Neuronal stem cell (in vitro differentiated cells): ENCODE measurements around the gene ADAM12.

Experiments
- DNase-seq: peaks from one replicate; pipeline ENCODE4 v3.0.0-alpha.2; 2013; ENCODE audit warnings: low spot score
- H2AFZ ChIP-seq: one replicate; pipeline ENCODE4 v1.6.1; 2013; ENCODE audit warnings: mild to moderate bottlenecking, low read length, inconsistent platforms
- H2AK5ac ChIP-seq: 2 replicates; pipeline ENCODE4 v1.6.1; 2013; ENCODE audit warnings: low read depth, mild to moderate bottlenecking, inconsistent platforms, low read length, moderate library complexity, mixed read lengths
- H2BK120ac ChIP-seq: 2 replicates; pipeline ENCODE4 v1.6.1; 2013; ENCODE audit warnings: low read depth, mild to moderate bottlenecking, inconsistent platforms, low read length, moderate library complexity, mixed read lengths
- H2BK12ac ChIP-seq: one replicate; pipeline ENCODE4 v1.6.1; 2013; ENCODE audit warnings: low read length, inconsistent platforms
- H2BK15ac ChIP-seq: 2 replicates; pipeline ENCODE4 v1.6.1; 2013; ENCODE audit warnings: mild to moderate bottlenecking, low read length, inconsistent platforms, mixed read lengths
- H2BK5ac ChIP-seq: one replicate; pipeline ENCODE4 v1.6.1; 2013; ENCODE audit warnings: inconsistent platforms, mild to moderate bottlenecking, low read length, moderate library complexity
- H3K14ac ChIP-seq: one replicate; pipeline ENCODE4 v1.6.1; 2013; ENCODE audit warnings: low read length, inconsistent platforms
- H3K18ac ChIP-seq: 2 replicates; pipeline ENCODE4 v1.6.1; 2013; ENCODE audit warnings: low read length, inconsistent platforms
- H3K23ac ChIP-seq: 2 replicates; pipeline ENCODE4 v1.6.1; 2013; ENCODE audit warnings: low read depth, mild to moderate bottlenecking, mixed read lengths, low read length, inconsistent platforms; ENCODE audit not compliant: poor library complexity
- H3K27ac ChIP-seq: replicated peaks from 3 replicates; pipeline ENCODE4 v1.5.1; 2013; ENCODE audit warnings: low read length, inconsistent platforms
- H3K27me3 ChIP-seq, 3 experiments: 2 replicates each; pipeline ENCODE4 v1.6.1; 2013; ENCODE audit warnings: low read length in 3 of 3, mild to moderate bottlenecking in 2 of 3, inconsistent platforms in 1 of 3, low read depth in 1 of 3, mixed read lengths in 1 of 3, moderate library complexity in 1 of 3; ENCODE audit not compliant: control insufficient read depth in 3 of 3, insufficient read depth in 3 of 3
- H3K36me3 ChIP-seq, 2 donors: replicated peaks in 1 of 2; 2 replicates each; pipeline ENCODE4 v1.6.1; 2013; ENCODE audit warnings: low read length in 2 of 2; ENCODE audit not compliant: control insufficient read depth in 2 of 2, insufficient read depth in 2 of 2
- H3K4ac ChIP-seq: 2 replicates; pipeline ENCODE4 v1.6.1; 2013; ENCODE audit warnings: inconsistent platforms, mild to moderate bottlenecking, low read length, moderate library complexity
- H3K4me1 ChIP-seq, 2 donors: 1 replicate in 1 of 2; 2 replicates in 1 of 2; pipeline ENCODE4 v1.6.1; 2013; ENCODE audit warnings: low read length in 2 of 2, low read depth in 1 of 2; ENCODE audit not compliant: control insufficient read depth in 2 of 2, insufficient read depth in 1 of 2
- H3K4me2 ChIP-seq: one replicate; pipeline ENCODE4 v1.6.1; 2013; ENCODE audit warnings: mild to moderate bottlenecking, low read length, inconsistent platforms; ENCODE audit not compliant: insufficient read depth, poor library complexity, severe bottlenecking
- H3K4me3 ChIP-seq, 2 donors: 2 replicates each; pipeline ENCODE4 v1.5.1; 2013; ENCODE audit warnings: low read length in 2 of 2, mild to moderate bottlenecking in 2 of 2, inconsistent platforms in 1 of 2, moderate library complexity in 1 of 2
- H3K79me1 ChIP-seq: one replicate; pipeline ENCODE4 v1.6.1; 2013; ENCODE audit warnings: low read depth, mild to moderate bottlenecking, inconsistent platforms, low read length, moderate library complexity
- H3K9ac ChIP-seq: one replicate; pipeline ENCODE4 v1.6.1; 2013; ENCODE audit warnings: mild to moderate bottlenecking, low read depth, low read length, inconsistent platforms; ENCODE audit not compliant: poor library complexity
- H3K9me3 ChIP-seq, 2 donors: replicated peaks in 1 of 2; 2 replicates each; pipeline versions ENCODE3 to v1.6.1; 2013; ENCODE audit warnings: low read length in 2 of 2, mild to moderate bottlenecking in 2 of 2, inconsistent platforms in 1 of 2, low read depth in 1 of 2, mixed read lengths in 1 of 2, moderate library complexity in 1 of 2; ENCODE audit not compliant: control insufficient read depth in 2 of 2, insufficient read depth in 1 of 2
- H4K8ac ChIP-seq: one replicate; pipeline ENCODE4 v1.6.1; 2013; ENCODE audit warnings: low read depth, mild to moderate bottlenecking, inconsistent platforms, low read length, moderate library complexity
- H4K91ac ChIP-seq: one replicate; pipeline ENCODE4 v1.6.1; 2013; ENCODE audit warnings: low read length, low read depth, mild to moderate bottlenecking, inconsistent platforms; ENCODE audit not compliant: poor library complexity
- WGBS, 2 donors: extraction: QIAGEN DNeasy Blood & Tissue Kit; methylation state at CpG; one replicate each; pipeline ENCODE4 v1.1.7; 2013; ENCODE audit warnings: missing lambda C conversion rate in 2 of 2, mixed read lengths in 1 of 2; ENCODE audit not compliant: insufficient read length in 2 of 2, insufficient replicate concordance in 1 of 2; ENCODE audit errors: extremely low coverage in 2 of 2; 5-methylcytosine and 5-hydroxymethylcytosine counted together

ADAM12 gene

GRCh38 chr10:126342680-126343079 is 45.6 kb downstream of the ADAM12 start:
- Histone ChIP-seq H3K36me3 (no peaks in the 10 kb centered on the region), H3K14ac (no peak overlapping the region), H4K91ac (no peak overlapping the region), H2AFZ (no peak overlapping the region), H3K27ac (no peak overlapping the region), H2BK12ac (no peak overlapping the region), H3K27me3 (no peaks in the 10 kb centered on the region), H3K4me3 (no peak overlapping the region), H3K4me2 (no peak overlapping the region), H3K9ac (no peak overlapping the region), H3K18ac (no peak overlapping the region), H3K23ac (no peak overlapping the region), H2BK120ac (no peak overlapping the region), H2BK5ac (no peak overlapping the region), H3K9me3 (no peaks in the 10 kb centered on the region), H4K8ac (no peak overlapping the region), H3K4ac (no peak overlapping the region), H2BK15ac (no peak overlapping the region), H3K79me1 (no peaks in the 10 kb centered on the region), H3K4me1 (no peaks in the 10 kb centered on the region), H2AK5ac (no peak overlapping the region)
- no peak for DNase-seq
- WGBS, 2 donors = no CpG with 5 or more reads among the region's 5 CpGs

- no peak overlapping the region for H2BK120ac ChIP-seq
- H3K36me3 ChIP-seq = no peaks in the 10 kb centered on the region
- no peak overlapping the region for H4K8ac ChIP-seq
- no peak overlapping the region for H3K4me2 ChIP-seq
- H4K91ac ChIP-seq = no peak overlapping the region
- no peak overlapping the region for H2AK5ac ChIP-seq
- DNase-seq = no peak
- H3K23ac ChIP-seq = no peak overlapping the region
- no peak overlapping the region for H2AFZ ChIP-seq
- no peaks in the 10 kb centered on the region for H3K27me3 ChIP-seq
- no peak overlapping the region for H3K18ac ChIP-seq
- H3K9ac ChIP-seq = no peak overlapping the region
- H3K4ac ChIP-seq = no peak overlapping the region
- H3K9me3 ChIP-seq = no peaks in the 10 kb centered on the region
- no peak overlapping the region for H2BK5ac ChIP-seq
- no peak overlapping the region for H3K4me3 ChIP-seq
- no peak overlapping the region for H3K27ac ChIP-seq
- no peak overlapping the region for H2BK12ac ChIP-seq
- WGBS, 2 donors = no CpG with 5 or more reads among the region's 2 CpGs
- no peak overlapping the region for H3K14ac ChIP-seq
- no peak overlapping the region for H2BK15ac ChIP-seq
- no peaks in the 10 kb centered on the region for H3K4me1 ChIP-seq
- H3K79me1 ChIP-seq = no peaks in the 10 kb centered on the region
These were observed 46.8 kb downstream of the ADAM12 start for GRCh38 chr10:126341491-126341890.

- WGBS, 2 donors = no CpG with 5 or more reads among the region's 1 CpG
- Histone ChIP-seq H3K9me3 (no peaks in the 10 kb centered on the region), H3K79me1 (no peaks in the 10 kb centered on the region), H3K4me3 (no peak overlapping the region), H2BK15ac (no peak overlapping the region), H3K9ac (no peak overlapping the region), H3K14ac (no peak overlapping the region), H3K4ac (no peak overlapping the region), H2AFZ (no peak overlapping the region), H2AK5ac (no peak overlapping the region), H3K27ac (no peak overlapping the region), H3K18ac (no peak overlapping the region), H2BK12ac (no peak overlapping the region), H3K27me3 (no peaks in the 10 kb centered on the region), H2BK120ac (no peak overlapping the region), H2BK5ac (no peak overlapping the region), H4K91ac (no peak overlapping the region), H3K36me3 (no peaks in the 10 kb centered on the region), H4K8ac (no peak overlapping the region), H3K23ac (no peak overlapping the region), H3K4me2 (no peak overlapping the region), H3K4me1 (no peaks in the 10 kb centered on the region)
- DNase-seq = no peak
These were observed 50.9 kb downstream of the ADAM12 start for GRCh38 chr10:126337251-126337810.

GRCh38 chr10:126336801-126337200 is 51.5 kb downstream of the ADAM12 start:
- Histone ChIP-seq H2AK5ac (no peak overlapping the region), H3K18ac (no peak overlapping the region), H3K4me1 (no peaks in the 10 kb centered on the region), H3K23ac (no peak overlapping the region), H3K4me3 (no peak overlapping the region), H3K79me1 (no peaks in the 10 kb centered on the region), H3K36me3 (no peaks in the 10 kb centered on the region), H4K91ac (no peak overlapping the region), H2AFZ (no peak overlapping the region), H3K27ac (no peak overlapping the region), H3K27me3 (no peaks in the 10 kb centered on the region), H2BK15ac (no peak overlapping the region), H2BK120ac (no peak overlapping the region), H3K14ac (no peak overlapping the region), H4K8ac (no peak overlapping the region), H2BK5ac (no peak overlapping the region), H3K9ac (no peak overlapping the region), H2BK12ac (no peak overlapping the region), H3K4me2 (no peak overlapping the region), H3K4ac (no peak overlapping the region), H3K9me3 (no peaks in the 10 kb centered on the region)
- DNase-seq = no peak
- no CpG with 5 or more reads among the region's 9 CpGs for WGBS, 2 donors
